Measurements from ENCODE around the gene AP1G1. TPM values are rescaled to one million over a fixed set of nuclear protein-coding genes. Genes with fewer than 3 reads are reported as not detected.

AP1G1 gene
- total RNA-seq, 1 experiment from 2014 or later: 139 TPM

DNA sequence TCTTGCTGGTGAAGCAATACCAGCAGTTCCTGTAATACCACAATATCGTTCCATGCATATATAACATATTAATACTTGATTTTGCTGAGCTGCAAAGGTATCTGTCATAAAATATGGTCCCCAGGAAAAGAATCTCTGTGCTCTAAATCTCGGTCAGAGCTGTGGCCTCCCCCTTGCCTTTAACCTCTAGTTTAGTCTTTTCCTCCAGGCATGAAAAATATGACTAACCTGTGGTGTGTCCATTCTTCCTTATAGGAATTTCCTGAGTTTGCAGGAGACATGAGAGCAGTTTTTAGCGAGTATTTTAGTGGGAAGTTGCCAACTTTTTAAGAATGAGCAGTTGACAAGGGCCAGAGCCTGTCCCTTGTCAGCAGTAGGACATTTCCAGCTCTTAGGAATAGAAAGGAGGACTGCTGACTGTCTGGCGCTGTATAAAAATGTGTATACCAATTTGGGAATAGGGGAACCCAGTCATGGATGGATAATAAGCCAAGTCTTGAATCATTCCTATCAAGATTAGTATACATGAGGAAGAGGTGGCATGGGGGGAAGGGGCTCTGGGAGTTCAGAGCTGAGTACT is 45.8 kb upstream of the AP1G1 start:
- H3K27me3 Mint-ChIP-seq (ENCODE audit: insufficient read depth, unreplicated experiment): no peaks in the 10 kb centered on the region
- H3K36me3 Mint-ChIP-seq (ENCODE audit: insufficient read depth, unreplicated experiment): peaks cover 45% of the 10 kb centered on the region
- peaks cover 4% of the 10 kb centered on the region; the same call in 1 of the 2 replicates for H3K36me3 ChIP-seq (ENCODE audit: control insufficient read depth, insufficient read depth, low read length)
- DNase-seq: no peak
- H3K4me1 ChIP-seq: peaks cover 15% of the 10 kb centered on the region
- H3K4me3 ChIP-seq (ENCODE audit: low read depth, low read length): no peak overlapping the region
- H3K9me3 Mint-ChIP-seq (ENCODE audit: unreplicated experiment): no peaks in the 10 kb centered on the region
- ChIA-PET POLR2A (no interaction called here), CTCF (no interaction called here)
- peaks cover 10% of the 10 kb centered on the region for H3K4me1 Mint-ChIP-seq (ENCODE audit: low read depth, unreplicated experiment)
- intact Hi-C loops (cut with micrococcal nuclease; ENCODE audit: unreplicated experiment): no loop called here
- no peaks in the 10 kb centered on the region for H3K27me3 ChIP-seq (replicated peaks; ENCODE audit: control insufficient read depth, insufficient read depth, low read length)
- H3K4me3 Mint-ChIP-seq (ENCODE audit: unreplicated experiment): no peak overlapping the region
- no TSS peak for BruUV-seq (replicated peaks)
- H3K27ac Mint-ChIP-seq (ENCODE audit: unreplicated experiment): no peak overlapping the region
- TF ChIP-seq, protein P1, sequence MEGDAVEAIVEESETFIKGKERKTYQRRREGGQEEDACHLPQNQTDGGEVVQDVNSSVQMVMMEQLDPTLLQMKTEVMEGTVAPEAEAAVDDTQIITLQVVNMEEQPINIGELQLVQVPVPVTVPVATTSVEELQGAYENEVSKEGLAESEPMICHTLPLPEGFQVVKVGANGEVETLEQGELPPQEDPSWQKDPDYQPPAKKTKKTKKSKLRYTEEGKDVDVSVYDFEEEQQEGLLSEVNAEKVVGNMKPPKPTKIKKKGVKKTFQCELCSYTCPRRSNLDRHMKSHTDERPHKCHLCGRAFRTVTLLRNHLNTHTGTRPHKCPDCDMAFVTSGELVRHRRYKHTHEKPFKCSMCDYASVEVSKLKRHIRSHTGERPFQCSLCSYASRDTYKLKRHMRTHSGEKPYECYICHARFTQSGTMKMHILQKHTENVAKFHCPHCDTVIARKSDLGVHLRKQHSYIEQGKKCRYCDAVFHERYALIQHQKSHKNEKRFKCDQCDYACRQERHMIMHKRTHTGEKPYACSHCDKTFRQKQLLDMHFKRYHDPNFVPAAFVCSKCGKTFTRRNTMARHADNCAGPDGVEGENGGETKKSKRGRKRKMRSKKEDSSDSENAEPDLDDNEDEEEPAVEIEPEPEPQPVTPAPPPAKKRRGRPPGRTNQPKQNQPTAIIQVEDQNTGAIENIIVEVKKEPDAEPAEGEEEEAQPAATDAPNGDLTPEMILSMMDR (IDR thresholded peaks at IDR 0.05; ENCODE audit: insufficient read depth in 1 of 2, low read depth in 1 of 2, low read length in 1 of 2, severe bottlenecking in 1 of 2, unreplicated experiment in 1 of 2): no peak
- H3K9me3 ChIP-seq: no peaks in the 10 kb centered on the region

- TF ChIP-seq, protein P1 (IDR thresholded peaks at IDR 0.05; ENCODE audit: insufficient read depth in 1 of 2, low read depth in 1 of 2, low read length in 1 of 2, severe bottlenecking in 1 of 2, unreplicated experiment in 1 of 2): no peak
- Mint-ChIP-seq H3K4me1 (ENCODE audit: low read depth, unreplicated experiment) (peaks cover under 1% of the 10 kb centered on the region), H3K27ac (ENCODE audit: unreplicated experiment) (no peak overlapping the region), H3K27me3 (ENCODE audit: insufficient read depth, unreplicated experiment) (no peaks in the 10 kb centered on the region), H3K9me3 (ENCODE audit: unreplicated experiment) (no peaks in the 10 kb centered on the region), H3K4me3 (ENCODE audit: unreplicated experiment) (no peak overlapping the region), H3K36me3 (ENCODE audit: insufficient read depth, unreplicated experiment) (peaks cover 46% of the 10 kb centered on the region)
- ChIA-PET CTCF (interaction anchor here (0.6 kb wide), 1 partner anchor 29 kb away, joined by 3 read pairs; no protein-coding TSS in a partner anchor), POLR2A (interaction anchor here (0.6 kb wide), 2 partner anchors 48 to 65 kb away, joined by 3 to 4 read pairs; no protein-coding TSS in a partner anchor)
- no TSS peak for BruUV-seq (replicated peaks)
- Histone ChIP-seq H3K4me1 (peaks cover 4% of the 10 kb centered on the region), H3K4me3 (ENCODE audit: low read depth, low read length) (no peak overlapping the region), H3K9me3 (no peaks in the 10 kb centered on the region), H3K36me3 (ENCODE audit: control insufficient read depth, insufficient read depth, low read length) (peaks cover 4% of the 10 kb centered on the region; the same call in 1 of the 2 replicates), H3K27me3 (replicated peaks; ENCODE audit: control insufficient read depth, insufficient read depth, low read length) (no peaks in the 10 kb centered on the region)
- DNase-seq: no peak
- intact Hi-C loops (cut with micrococcal nuclease; ENCODE audit: unreplicated experiment): no loop called here
Observed at GRCh38 chr16:71853413-71853812, 44.8 kb upstream of the AP1G1 start.

DNA sequence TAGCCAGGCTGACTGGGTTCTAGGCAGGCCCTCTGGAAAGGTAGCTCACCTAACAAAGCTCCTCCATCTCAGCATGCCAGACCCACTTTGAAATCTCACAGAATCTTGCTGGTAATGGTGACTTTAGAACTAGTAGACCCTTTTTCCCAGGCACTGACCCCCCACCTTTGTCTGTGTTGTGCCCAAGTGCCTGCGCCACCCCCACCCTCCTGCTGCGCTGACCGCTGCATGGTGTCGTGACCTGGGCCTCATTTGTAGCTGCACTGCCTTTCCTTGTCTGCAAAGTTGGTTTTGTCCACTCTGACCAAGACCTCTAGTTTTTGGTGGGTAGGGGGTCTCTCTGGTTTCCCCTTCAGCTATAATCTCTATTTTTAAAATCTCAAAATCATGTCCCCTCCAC is 43.9 kb upstream of the AP1G1 start:
- BruUV-seq (replicated peaks): no TSS peak
- H3K4me3 ChIP-seq (ENCODE audit: low read depth, low read length): no peak overlapping the region
- Mint-ChIP-seq H3K27ac (ENCODE audit: unreplicated experiment) (no peak overlapping the region), H3K9me3 (ENCODE audit: unreplicated experiment) (no peaks in the 10 kb centered on the region), H3K4me3 (ENCODE audit: unreplicated experiment) (no peak overlapping the region), H3K4me1 (ENCODE audit: low read depth, unreplicated experiment) (peaks cover under 1% of the 10 kb centered on the region), H3K27me3 (ENCODE audit: insufficient read depth, unreplicated experiment) (no peaks in the 10 kb centered on the region), H3K36me3 (ENCODE audit: insufficient read depth, unreplicated experiment) (peaks cover 50% of the 10 kb centered on the region)
- no peaks in the 10 kb centered on the region for H3K4me1 ChIP-seq
- TF ChIP-seq, protein P1 (IDR thresholded peaks at IDR 0.05; ENCODE audit: insufficient read depth in 1 of 2, low read depth in 1 of 2, low read length in 1 of 2, severe bottlenecking in 1 of 2, unreplicated experiment in 1 of 2): no peak
- H3K27me3 ChIP-seq (replicated peaks; ENCODE audit: control insufficient read depth, insufficient read depth, low read length): no peaks in the 10 kb centered on the region
- ChIA-PET POLR2A (interaction anchor here (0.6 kb wide), 1 partner anchor 64 kb away, joined by 3 read pairs; no protein-coding TSS in a partner anchor), CTCF (no interaction called here)
- no peak for DNase-seq
- H3K9me3 ChIP-seq: no peaks in the 10 kb centered on the region
- intact Hi-C loops (cut with micrococcal nuclease; ENCODE audit: unreplicated experiment): no loop called here
- H3K36me3 ChIP-seq (ENCODE audit: control insufficient read depth, insufficient read depth, low read length): peaks cover 4% of the 10 kb centered on the region; the same call in 1 of the 2 replicates

All from Caco-2 (cell line).